A549 (cell line): ENCODE results near the gene CCDC78. TPM values are rescaled to one million over a fixed set of nuclear protein-coding genes. Genes with fewer than 3 reads are reported as not detected.

Experiments used
- ATAC-seq, 2 experiments: fragments of 200-7000 bp in 1 of 2; fragments of >200 bp in 1 of 2; cut with Nextera tagmentation in 1 of 2; cut with Tn5 transposase in 1 of 2; 3 replicates each; pipeline versions ENCODE4 v1.8.0 to v1.9.1; 2018 to 2020; ENCODE audit warnings: mild to moderate bottlenecking in 1 of 2, moderate library complexity in 1 of 2
- CTCF ChIA-PET: fragments of 300-600 bp; sonication (Branson Sonifier 250); formaldehyde crosslinking; extraction: SDS; loops from one replicate; lab custom pipeline; 2021; ENCODE audit warnings: antibody characterized with exemption, inconsistent platforms; lab: Yijun Ruan, JAX
- POLR2A ChIA-PET: fragments of 350-600 bp; formaldehyde crosslinking; extraction: SDS; loops from one replicate; lab custom pipeline; 2021; ENCODE audit warnings: antibody characterized with exemption, inconsistent platforms; lab: Yijun Ruan, JAX
- DNase-seq, 2 experiments: peaks; one replicate each; pipeline versions ENCODE4 v3.0.0 to v3.0.0-alpha.2; 2011 to 2016; ENCODE audit warnings: low read depth in 1 of 2, low spot score in 1 of 2
- FAIRE-seq: peaks from 2 replicates; lab custom pipeline; 2011; peaks lifted over from hg19 to GRCh38; lab: Jason Lieb, UNC
- H3K27ac ChIP-seq, 2 experiments: fragments of >200 bp; sonication (Bioruptor Twin); formaldehyde crosslinking; 3 replicates each; pipeline ENCODE4 v1.5.1; 2016 to 2017
- H3K4me1 ChIP-seq: fragments of >200 bp; sonication (Bioruptor Twin); formaldehyde crosslinking; 3 replicates; pipeline ENCODE4 v1.6.1; 2016
- H3K4me2 ChIP-seq: fragments of >200 bp; sonication (Bioruptor Twin); formaldehyde crosslinking; 3 replicates; pipeline ENCODE4 v1.6.1; 2016
- H3K4me3 ChIP-seq: fragments of >200 bp; sonication (Bioruptor Twin); formaldehyde crosslinking; 3 replicates; pipeline ENCODE4 v1.5.1; 2016
- H3K9me3 ChIP-seq: fragments of >200 bp; sonication (Bioruptor Twin); formaldehyde crosslinking; 3 replicates; pipeline ENCODE4 v1.6.1; 2016
- BHLHE40 ChIP-seq: IDR thresholded peaks from 2 replicates; pipeline ENCODE4 v1.6.1; 2012; ENCODE audit warnings: low read depth, low read length, inconsistent platforms
- CEBPB ChIP-seq, 2 experiments: fragments of >200 bp in 1 of 2; sonication (Bioruptor Twin) in 1 of 2; formaldehyde crosslinking in 1 of 2; IDR thresholded peaks; 2 replicates each; pipeline ENCODE4 v1.6.1; 2012 to 2016
- CTCF ChIP-seq: fragments of >200 bp; sonication (Bioruptor Twin); formaldehyde crosslinking; IDR thresholded peaks from 3 replicates; pipeline ENCODE4 v1.5.1; 2016
- HOXA7 ChIP-seq: fragments of 250-450 bp; sonication (Bioruptor Pico); IDR thresholded peaks from 2 replicates; pipeline ENCODE4 v1.5.0; 2020; ENCODE audit warnings: mild to moderate bottlenecking, moderate library complexity
- MAZ ChIP-seq: fragments of 150-350 bp; IDR thresholded peaks from 2 replicates; pipeline ENCODE4 v1.6.1; 2014; ENCODE audit warnings: antibody characterized with exemption, low read depth, low read length, borderline replicate concordance
- NPAS2 ChIP-seq: fragments of 250-450 bp; sonication (Bioruptor Pico); IDR thresholded peaks from 2 replicates; pipeline ENCODE4 v1.8.0; 2022; ENCODE audit warnings: mild to moderate bottlenecking, moderate library complexity, borderline replicate concordance
- POLR2A ChIP-seq: IDR thresholded peaks from 2 replicates; pipeline ENCODE4 v1.6.1; 2012; ENCODE audit warnings: mild to moderate bottlenecking, low read length
- RAD21 ChIP-seq, 2 experiments: fragments of >200 bp in 1 of 2; sonication (Bioruptor Twin) in 1 of 2; formaldehyde crosslinking in 1 of 2; IDR thresholded peaks in 1 of 2; conservative IDR thresholded peaks in 1 of 2; 2 replicates in 1 of 2; 3 replicates in 1 of 2; pipeline ENCODE4 v1.6.1; 2012 to 2018; ENCODE audit warnings: inconsistent platforms in 1 of 2
- RCOR1 ChIP-seq: fragments of 150-350 bp; IDR thresholded peaks from 2 replicates; pipeline ENCODE4 v1.6.1; 2014; ENCODE audit warnings: antibody characterized with exemption, low read length, low read depth
- SMC3 ChIP-seq: fragments of >200 bp; sonication (Bioruptor Twin); formaldehyde crosslinking; IDR thresholded peaks from 3 replicates; pipeline ENCODE4 v1.6.1; 2018; ENCODE audit warnings: inconsistent platforms
- ZFP36 ChIP-seq: fragments of 450-650 bp; IDR thresholded peaks from 2 replicates; pipeline ENCODE4 v1.6.1; 2014; ENCODE audit warnings: borderline replicate concordance; ENCODE audit not compliant: partially characterized antibody
- WGBS: methylation state at CpG from one replicate; pipeline ENCODE4 v1.1.6; 2017; ENCODE audit errors: missing lambda C conversion rate; 5-methylcytosine and 5-hydroxymethylcytosine counted together
- polyA plus RNA-seq, 4 experiments: library from polyadenylated mRNA; depleted of rRNA in 3 of 4; stranded (reverse); fragments of >200 nt; fragmentation: RNase III in 1 of 4; extraction: RNeasy Plus Mini Kit Qiagen cat#74134 plus additional on column Dnase treatment in 1 of 4; gene quantifications; 2 replicates in 3 of 4; 3 replicates in 1 of 4; pipeline ENCODE4 v1.2.3, GENCODE V29; 2011 to 2017
- TF ChIP-seq, protein P1 (sequence below): IDR thresholded peaks from 2 replicates; pipeline ENCODE4 v1.6.1; 2012

The CCDC78 gene
- polyA plus RNA-seq, 2 of the 4 experiments (the other 2 are of a cell fraction), result 1.1 to 4.7 TPM

- no peak for TF ChIP-seq MAZ
These were observed 38.7 kb downstream of the CCDC78 start (continued) for GRCh38 chr16:687499-687898.

DNA sequence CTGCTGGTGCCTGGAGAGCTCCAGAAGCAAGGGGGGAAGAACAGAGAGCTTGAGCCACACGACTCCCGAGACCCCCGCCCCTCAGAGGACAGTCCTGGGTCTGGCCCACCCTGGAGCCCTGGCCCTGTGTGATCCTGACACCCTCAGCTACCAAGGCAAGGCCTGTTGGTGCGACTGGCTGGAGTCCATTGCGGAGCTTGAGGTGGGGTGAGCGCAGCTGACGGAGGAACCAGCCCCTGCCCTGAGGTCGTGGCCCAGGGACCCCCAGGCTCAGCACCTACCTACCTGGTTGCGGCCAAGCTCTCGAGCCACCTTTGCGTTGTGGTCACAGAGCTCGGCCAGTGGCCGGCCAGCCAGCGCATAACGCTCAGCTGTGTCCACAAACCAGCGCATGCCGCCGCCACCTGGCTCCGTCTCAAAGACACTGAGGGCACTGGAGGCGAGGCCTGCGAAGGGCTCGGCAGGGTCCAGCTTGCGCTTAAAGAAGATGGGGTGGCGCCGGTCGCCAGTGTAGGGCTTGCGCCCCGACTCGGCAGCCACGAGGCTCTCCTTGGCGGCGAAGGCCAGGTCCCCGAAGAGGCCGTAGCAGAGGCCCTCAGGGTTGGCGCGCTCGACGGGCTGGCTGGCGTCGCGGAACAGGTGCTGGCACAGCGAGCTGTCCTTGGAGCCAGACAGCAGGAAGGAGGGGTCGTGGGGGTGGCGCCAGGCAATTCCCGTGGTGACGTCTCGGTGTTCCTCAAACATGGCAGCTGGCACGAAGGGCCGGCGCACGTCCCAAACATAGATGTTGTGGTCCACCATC, 39.6 kb downstream of the CCDC78 start:
- Histone ChIP-seq H3K27ac (no peak overlapping the region), H3K4me3 (no peak overlapping the region), H3K4me1 (peaks cover 30% of the 10 kb centered on the region), H3K9me3 (no peaks in the 10 kb centered on the region), H3K4me2 (no peak overlapping the region)
- CTCF ChIA-PET, result interaction anchor here (0.7 to 4.8 kb wide), 18 partner anchors 9 to 98 kb away, joined by 3 to 32 read pairs (median 6); partner anchors contain the start of genes METRN, RHBDL1 and RHOT2
- ATAC-seq (no peak), DNase-seq (no peak), FAIRE-seq (no peak)
- WGBS, result 90% methylated on average over 48 of the region's 51 CpGs
- POLR2A ChIA-PET, result interaction anchor here (1.7 kb wide), 1 partner anchor 9 kb away, joined by 6 read pairs; no protein-coding TSS in a partner anchor
- TF ChIP-seq CEBPB (IDR thresholded peaks at IDR 0.05) (no peak), ZFP36 (no peak), POLR2A (no peak), HOXA7 (no peak)

- H3K9me3 ChIP-seq, result no peaks in the 10 kb centered on the region
- ChIA-PET CTCF (interaction anchor here (0.7 to 4.8 kb wide), 17 partner anchors 9 to 99 kb away, joined by 3 to 32 read pairs (median 6); partner anchors contain the start of genes METRN, RHBDL1 and RHOT2), POLR2A (interaction anchor here (1.7 kb wide), 1 partner anchor 9 kb away, joined by 6 read pairs; no protein-coding TSS in a partner anchor)
- no peak overlapping the region for H3K27ac ChIP-seq
- H3K4me3 ChIP-seq, result no peak overlapping the region
- H3K4me1 ChIP-seq, result peaks cover 37% of the 10 kb centered on the region
- ATAC-seq, result peak; percentile 5 to 53; a peak in 3 of 6 replicates
- DNase-seq, result peak in 1 of 2 experiments; percentile 81
- whole genome bisulfite sequencing, result 32% methylated on average over 9 of the region's 10 CpGs
- TF ChIP-seq NPAS2 (no peak), CTCF (peak; percentile 60; the same call in 2 of the 3 replicates), RAD21 (conservative IDR thresholded peaks at IDR 0.05 in 1 of 2, IDR thresholded peaks at IDR 0.05 in 1 of 2) (no peak), BHLHE40 (no peak), RCOR1 (no peak), CEBPB (IDR thresholded peaks at IDR 0.05) (no peak)
- TF ChIP-seq, protein P1, sequence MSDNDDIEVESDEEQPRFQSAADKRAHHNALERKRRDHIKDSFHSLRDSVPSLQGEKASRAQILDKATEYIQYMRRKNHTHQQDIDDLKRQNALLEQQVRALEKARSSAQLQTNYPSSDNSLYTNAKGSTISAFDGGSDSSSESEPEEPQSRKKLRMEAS, result peak; percentile 48; the same call in 1 of the 2 replicates
- H3K4me2 ChIP-seq, result no peak overlapping the region
- FAIRE-seq, result no peak
These were observed 40.3 kb downstream of the CCDC78 start for GRCh38 chr16:685967-686366.

- CTCF ChIA-PET, result interaction anchor here (0.8 to 4.8 kb wide), 3 partner anchors 18 to 27 kb away, joined by 3 to 32 read pairs (median 11); partner anchors contain the start of gene RHOT2
- DNase-seq (no peak), ATAC-seq (no peak), FAIRE-seq (no peak)
- POLR2A ChIA-PET, result interaction anchor here (1.7 kb wide), 1 partner anchor 10 kb away, joined by 6 read pairs; no protein-coding TSS in a partner anchor
- no peaks in the 10 kb centered on the region for H3K9me3 ChIP-seq
- WGBS, result 94% methylated on average over 49 of the region's 61 CpGs
- H3K4me3 ChIP-seq, result peak overlapping the region; percentile 76
- peak overlapping the region; percentile 91 to 93 for H3K27ac ChIP-seq
- H3K4me2 ChIP-seq, result peak overlapping the region; percentile 93
- TF ChIP-seq SMC3 (no peak), MAZ (no peak)
- peaks cover 37% of the 10 kb centered on the region for H3K4me1 ChIP-seq
These were observed 41.1 kb downstream of the CCDC78 start for GRCh38 chr16:684961-685696.
